HG02642 (cell line): ENCODE measurements around the gene MICU1.

Experiments
- ATAC-seq: cut with Tn5 transposase; IDR thresholded peaks from one replicate; pipeline ENCODE4 v1.9.1; 2021; ENCODE audit warnings: mild to moderate bottlenecking; ENCODE audit not compliant: unreplicated experiment, poor library complexity

Gene MICU1

DNA sequence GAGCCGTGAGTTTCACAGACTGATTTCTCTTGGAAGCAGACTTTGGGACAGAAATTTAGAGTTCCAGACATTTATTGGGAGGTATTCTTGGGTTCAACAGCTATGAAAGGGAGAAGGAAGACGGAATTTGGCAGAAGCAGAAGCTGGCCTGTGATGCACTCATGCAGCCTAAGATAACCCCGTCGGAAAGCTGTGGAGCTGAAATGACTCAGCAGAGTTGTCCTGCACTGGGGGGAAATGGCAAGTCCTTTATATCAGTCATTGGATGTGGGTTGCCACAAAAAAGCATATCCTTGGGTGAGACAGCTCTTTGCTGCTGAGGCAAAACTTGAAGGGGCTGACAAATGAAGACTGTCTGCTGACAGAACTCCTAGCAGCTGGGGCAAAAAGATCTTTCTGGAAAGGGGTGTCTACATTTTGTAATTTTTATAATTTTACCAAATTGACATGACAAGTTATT lies 11.5 kb upstream of the MICU1 start:
- peak; percentile 45 for ATAC-seq

DNA sequence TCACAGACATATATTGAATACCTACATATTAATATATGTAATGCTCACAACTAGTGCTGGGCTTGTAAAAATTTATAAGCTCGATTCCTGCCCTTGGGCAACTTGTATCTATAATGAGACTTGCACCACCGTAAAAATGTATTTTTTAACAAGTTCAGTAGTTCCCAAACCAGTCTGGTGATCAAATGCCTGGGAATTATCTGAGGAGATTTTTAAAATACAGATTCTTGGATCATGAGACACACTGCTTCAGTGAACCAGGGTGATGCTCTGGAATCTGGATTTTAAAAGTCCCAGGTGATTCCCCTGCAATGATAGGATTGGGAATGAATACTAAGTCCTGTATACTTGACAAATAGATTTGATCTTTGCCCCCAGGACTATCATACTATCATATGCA lies 4.3 kb upstream of the MICU1 start:
- ATAC-seq, result no peak

DNA sequence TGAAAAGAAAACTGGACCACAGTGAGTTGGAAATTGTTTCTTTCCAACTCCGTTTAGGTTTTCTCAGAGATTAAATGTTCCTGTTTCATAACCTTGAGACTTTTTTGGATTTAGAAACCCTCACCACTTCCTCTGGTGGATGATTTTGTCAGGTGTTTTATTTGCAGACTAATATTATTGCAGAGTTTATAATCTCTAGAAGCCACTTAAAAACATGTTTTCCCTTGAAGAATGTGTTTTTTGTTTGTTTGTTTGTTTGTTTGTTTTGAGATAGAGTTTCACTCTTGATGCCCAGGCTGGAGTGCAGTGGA lies 520 bp upstream of the MICU1 start:
- no peak for ATAC-seq

DNA sequence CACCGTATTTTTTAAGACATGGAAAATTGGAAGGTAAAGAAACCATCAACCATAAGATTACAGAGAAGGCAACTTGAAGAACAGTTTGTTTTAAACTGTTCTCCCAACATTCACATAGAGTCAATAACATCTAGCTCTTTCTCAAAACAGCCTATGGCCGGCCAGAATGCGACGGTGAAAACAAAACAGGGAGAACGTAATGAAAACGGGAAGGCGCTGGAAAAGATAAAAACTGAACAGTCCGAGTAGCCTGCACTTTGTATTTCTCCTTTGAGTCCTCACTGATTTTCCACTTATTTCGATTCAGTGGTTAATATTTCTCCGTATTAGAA lies 637 bp downstream of the MICU1 start:
- no peak for ATAC-seq

DNA sequence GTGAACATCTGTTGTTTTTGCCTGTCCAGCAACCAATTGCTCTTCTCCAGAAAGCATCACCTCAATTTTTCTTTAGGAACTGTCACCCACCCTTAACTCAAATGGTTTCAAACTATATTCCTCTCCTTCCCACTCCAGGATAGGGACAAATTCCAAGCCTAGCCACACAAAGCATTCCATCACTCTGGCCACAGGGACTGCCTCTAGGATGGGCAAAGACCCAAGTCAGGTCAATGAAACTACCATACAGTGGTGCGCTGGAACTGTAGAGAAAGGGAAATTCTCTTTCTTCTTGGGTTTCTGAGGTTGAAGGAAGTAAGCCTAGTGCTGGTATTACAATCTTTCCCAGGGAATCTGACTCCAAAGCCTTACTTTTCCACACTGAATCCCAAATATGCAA lies 3.6 kb downstream of the MICU1 start:
- ATAC-seq, result no peak

DNA sequence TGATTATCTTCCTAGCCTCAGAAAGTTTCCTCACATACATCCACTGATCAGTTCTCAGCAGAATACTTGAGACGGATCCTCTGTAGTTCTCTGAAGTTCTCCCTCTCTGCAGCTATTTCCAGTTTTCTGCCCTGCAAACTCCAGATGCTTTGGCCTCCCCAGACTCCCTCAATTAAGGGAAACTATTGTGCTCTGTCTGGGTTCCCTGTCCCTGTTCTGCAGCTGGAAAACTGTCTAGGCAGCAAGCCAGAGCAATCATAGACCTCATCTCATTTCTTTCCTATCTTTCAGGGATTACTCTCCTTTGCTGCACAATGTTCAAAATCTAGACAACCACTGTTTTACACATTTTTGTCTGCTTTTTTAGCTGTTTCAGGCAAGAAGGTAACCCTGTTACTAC lies 9.2 kb downstream of the MICU1 start:
- no peak for ATAC-seq

DNA sequence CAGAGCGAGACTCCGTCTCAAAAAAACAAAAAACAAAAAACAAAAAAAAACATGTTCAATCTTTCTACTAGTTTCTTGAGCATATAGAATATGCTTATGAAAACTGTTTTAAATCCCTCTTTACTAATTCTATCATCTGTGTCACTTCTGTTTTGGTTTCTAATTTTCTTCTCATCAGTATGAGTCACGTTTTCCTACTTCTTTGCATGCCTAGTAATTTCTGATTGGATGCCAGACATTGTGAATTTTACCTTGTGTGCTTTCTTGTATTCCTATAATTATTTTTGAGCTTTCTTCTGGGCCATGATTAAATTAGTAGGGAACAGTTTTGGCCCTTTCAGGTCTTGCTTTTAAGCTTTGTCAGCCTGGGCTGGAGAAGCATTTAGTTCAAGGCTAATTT lies 9.9 kb downstream of the MICU1 start:
- ATAC-seq, result no peak

DNA sequence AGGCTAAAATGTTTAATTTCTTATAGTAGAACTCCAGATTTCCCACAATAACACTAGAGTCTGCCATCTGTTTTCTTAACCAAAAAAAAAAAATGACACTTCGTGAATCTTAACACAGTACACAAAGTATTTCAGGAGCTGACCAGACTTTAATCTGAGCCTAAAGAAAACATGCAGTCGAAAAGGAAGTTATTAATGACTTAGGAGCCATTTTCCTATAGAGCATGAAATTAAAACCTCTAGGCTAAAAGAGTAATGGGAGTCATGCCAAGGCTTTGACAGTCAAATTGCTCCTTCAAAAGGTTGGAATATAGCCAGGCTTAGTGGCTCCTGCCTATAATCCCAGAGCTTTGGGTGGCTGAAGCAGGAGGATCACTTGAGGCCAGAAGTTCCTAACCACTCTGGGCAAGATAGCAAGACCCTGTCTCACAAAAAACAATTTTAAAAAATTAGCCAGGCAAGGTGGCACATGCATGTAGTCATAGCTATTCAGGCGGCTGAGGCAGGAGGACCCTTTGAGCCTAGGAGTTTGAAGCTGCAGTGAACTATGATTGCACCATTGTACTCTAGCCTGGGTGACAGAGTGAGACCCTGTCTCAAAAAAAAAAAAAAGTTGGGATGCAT lies 13.6 kb downstream of the MICU1 start:
- ATAC-seq, result no peak

DNA sequence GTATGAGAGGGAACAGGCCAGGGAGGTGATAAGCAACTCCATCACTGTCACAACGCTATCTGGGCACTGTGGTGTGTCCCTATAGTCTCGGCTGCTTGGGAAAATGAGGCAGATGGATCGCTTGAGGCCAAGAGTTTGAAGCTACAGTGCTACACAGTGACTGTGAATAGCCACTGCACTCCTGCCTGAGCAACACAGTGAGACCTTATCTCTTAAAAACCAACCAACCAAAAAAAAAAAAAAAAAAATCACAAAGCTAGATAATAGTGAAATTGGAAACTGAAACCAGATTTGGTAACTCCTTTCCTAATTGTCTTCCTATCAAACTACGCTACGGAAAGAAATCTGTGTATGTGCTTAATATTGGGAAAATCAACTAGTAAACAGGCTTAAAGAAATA lies 14.1 kb downstream of the MICU1 start:
- no peak for ATAC-seq

DNA sequence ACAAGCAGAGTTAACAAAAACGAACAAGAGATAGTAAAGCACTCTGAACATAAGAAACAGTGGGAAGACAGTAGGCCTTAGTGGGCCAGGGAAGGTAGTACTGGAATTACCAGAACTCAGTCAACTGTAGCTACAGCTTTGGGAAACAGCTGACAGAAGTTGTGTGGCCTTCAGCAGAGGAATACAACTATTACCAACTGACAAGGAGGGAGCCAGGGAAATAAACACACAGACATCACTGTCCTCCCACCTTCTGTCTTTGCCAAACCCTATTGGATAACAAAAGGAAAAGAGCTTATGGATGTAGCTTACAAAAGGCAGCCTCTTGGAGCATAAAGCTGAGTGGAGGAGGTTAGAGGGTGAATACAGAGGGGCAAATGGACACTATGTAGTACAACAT lies 15.4 kb downstream of the MICU1 start:
- no peak for ATAC-seq

DNA sequence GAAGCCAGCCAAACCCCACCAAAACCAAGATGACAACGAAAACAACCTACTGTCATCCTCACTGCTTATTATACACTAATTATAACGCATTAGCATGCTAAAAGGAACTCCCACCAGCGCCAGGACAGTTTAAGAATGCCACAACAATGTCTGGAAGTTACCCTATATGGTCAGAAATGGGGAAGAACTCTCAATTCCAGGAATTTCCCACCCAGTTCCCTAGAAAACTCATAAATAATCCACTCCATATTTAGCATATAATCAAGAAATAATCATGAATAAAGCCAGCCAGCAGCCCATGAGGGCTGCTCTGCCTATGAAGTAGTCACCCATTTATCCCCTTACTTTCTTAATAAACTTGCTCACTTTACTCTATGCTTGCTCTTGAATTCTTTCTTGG lies 20.8 kb downstream of the MICU1 start:
- ATAC-seq, result no peak

DNA sequence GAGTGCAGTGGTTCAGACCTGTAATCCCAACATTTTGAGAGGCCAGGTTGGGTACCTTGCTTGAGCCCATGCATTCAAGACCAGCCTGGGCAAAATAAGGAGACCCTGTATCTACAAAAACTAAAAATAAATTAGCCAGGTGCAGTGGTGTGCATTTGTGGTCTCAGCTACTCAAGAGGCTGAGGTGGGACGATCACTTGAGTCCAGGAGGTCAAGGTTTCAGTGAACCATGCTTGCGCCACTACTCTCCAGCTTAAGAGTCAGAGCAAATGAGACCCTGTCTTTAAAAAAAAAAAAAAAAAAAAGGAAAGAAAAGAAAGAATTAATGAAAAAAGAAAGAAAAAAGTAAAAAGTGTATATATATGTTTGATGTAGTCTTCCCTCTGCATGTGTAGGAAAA lies 24.7 kb downstream of the MICU1 start:
- ATAC-seq, result no peak

DNA sequence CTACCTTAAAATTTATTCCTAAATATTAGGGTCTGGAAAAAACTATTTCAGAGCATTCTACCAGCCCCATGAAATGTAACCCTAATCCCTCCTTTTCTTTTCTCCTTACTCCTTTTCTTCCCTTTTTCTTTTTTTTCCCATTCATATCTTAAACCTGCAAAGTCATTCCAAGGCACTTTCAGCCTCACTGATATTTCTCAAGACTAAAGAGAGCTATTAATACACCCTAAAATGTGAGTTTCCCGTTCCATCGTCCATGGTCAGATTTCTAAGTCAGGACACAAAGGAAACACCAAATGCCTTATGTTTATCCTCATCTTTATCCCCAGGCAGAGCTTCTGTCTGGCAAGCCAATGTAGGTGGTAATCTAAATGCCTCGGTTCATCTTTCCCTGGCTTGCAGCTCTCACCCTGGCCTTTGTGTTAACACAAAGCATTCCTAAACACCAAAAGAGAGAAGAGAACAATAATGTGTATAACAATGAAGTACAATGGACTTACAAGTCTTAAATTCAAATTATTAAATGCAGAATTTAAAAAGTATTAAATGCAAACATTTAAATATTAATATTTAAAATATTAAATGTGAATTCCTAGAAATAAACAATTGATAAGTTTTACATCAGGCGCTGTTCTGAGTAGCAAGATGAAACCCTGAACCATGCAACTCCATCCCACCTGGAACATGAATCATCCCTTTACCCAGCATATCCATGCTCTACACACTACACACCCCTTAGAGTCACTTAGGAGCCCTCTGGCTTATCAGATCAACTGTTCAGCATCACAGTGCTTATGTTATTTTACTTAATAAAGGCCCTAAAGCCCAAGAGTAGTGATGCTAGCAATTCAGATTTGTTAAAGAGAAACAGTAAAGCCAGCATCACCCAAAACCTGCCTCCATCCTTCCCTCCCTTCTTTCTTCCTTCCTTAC lies 26.8 kb downstream of the MICU1 start:
- ATAC-seq, result no peak

DNA sequence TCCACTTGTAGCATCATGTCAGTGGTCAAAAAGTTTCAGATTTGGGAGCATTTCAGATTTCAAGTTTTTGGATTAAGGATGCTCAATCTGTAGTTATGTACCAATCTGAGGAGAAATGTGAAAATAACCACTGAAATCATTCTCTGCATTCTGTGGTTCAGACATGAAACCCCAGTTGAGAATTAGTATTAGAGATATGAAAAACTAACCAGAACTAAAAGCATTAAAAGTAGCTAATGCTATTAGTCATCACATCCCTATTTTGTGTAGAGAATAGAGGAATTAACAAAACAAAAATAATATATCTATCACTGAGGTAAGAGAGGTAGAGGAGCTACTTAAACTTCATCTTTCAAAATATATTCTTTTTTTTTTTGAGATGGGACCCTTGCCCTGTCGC lies 28.0 kb downstream of the MICU1 start:
- no peak for ATAC-seq

DNA sequence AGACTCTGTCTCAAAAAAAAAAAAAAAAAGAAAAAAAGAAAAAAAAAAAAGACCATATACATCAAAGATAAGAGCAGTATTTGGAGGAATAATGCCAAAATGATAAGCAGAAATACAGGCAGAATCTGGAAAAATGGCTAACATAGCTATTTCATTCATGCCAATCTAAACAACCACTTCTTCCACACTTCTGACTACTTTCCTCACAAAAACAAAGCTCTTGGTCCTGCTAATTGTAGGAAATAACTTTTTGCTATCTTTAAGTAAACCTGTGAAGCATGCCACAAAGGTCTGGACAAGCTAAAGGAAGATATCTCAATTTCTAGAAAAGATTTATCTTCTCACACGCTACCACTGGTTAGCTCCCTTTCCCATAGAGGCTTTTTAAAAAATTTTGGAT lies 30.4 kb downstream of the MICU1 start:
- ATAC-seq, result no peak

DNA sequence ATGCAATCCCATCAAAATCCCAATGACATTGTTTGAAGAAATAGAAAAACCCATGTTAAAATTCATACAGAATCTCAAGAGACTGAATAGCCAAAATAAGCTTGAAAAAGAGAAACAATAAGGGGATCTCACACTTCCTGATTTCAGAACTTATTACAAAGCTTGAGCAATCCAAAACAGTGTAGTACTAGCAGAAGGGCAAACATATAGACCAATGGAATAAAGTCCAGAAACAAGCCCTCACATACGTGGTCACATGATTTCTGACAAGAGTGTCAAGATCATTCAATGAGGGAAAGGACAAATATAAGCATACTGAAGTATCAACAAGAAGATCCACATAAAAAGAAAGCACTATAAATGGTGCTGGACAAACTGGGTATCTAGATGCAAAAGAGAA lies 31.9 kb downstream of the MICU1 start:
- no peak for ATAC-seq

DNA sequence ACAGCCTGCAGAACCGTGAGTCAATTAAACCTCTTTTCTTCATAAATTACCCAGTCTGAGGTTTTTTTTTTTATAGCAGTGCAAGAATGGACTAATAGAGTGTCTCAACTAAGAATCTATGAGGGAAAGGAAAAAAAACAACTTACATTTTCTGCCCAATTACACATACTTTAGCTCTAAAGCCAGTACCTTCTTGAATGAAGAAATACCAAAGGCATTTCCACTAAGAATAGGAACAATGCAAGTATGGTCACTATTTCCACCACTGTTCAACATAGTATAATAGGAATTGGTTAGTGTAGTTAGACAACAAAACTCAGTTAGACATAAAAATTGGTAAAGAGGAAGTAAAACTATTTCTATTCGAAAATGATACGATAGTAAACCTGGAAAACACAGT lies 37.6 kb downstream of the MICU1 start:
- ATAC-seq, result no peak

DNA sequence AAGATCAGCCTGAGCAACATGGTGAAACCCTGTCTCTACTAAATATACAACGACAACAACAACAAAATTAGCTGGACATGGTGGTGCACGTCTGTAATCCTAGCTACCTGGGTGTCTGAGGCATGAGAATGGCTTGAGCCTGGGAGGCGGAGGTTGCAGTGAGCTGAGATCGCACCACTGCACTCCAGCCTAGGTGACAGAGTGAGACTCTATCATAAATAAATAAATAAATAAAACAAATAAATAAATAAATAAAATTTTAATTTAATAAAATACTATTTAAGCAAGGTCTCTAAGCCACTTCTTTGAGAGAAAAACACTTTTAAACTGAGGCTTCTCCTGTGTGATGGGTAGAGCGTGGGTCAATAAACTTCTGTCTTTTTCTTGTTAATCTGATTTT lies 38.3 kb downstream of the MICU1 start:
- ATAC-seq, result no peak

DNA sequence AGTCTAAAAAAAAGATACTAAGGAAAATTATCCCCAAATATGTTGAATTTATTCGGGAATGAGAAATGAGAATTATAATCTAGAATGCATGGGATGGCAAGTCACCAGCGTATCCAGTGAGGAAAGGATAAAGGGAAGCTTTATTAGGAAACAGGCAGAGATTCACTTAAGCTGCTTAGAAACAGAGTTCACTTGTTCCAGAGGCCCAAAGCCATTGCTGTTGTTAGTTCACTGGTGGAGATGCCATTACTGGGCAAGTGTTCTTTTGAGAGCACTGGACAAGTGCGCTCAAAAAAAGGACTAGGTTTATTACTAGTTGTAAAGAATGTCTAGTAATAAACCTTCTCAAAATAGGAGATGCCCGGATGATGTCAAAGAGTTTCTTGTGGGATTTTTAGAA lies 51.2 kb downstream of the MICU1 start:
- no peak for ATAC-seq

DNA sequence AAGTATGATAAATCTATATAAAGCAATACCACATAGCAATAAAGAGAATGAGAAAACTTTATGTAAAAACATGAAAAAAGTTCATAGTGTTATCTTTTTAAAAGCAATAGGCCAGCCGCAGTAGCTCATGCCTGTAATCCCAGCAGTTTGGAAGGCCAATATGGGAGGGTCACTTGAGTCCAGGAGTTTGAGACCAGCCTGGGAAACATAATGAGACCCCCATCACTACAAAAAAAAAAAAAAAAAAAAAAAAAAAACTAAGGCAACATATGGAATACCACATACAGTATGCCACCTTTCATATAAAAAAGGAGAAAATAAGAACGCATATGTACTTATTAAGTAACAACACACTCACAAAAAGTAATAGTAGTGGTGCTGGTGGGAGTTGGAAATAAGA lies 52.8 kb downstream of the MICU1 start:
- no peak for ATAC-seq

DNA sequence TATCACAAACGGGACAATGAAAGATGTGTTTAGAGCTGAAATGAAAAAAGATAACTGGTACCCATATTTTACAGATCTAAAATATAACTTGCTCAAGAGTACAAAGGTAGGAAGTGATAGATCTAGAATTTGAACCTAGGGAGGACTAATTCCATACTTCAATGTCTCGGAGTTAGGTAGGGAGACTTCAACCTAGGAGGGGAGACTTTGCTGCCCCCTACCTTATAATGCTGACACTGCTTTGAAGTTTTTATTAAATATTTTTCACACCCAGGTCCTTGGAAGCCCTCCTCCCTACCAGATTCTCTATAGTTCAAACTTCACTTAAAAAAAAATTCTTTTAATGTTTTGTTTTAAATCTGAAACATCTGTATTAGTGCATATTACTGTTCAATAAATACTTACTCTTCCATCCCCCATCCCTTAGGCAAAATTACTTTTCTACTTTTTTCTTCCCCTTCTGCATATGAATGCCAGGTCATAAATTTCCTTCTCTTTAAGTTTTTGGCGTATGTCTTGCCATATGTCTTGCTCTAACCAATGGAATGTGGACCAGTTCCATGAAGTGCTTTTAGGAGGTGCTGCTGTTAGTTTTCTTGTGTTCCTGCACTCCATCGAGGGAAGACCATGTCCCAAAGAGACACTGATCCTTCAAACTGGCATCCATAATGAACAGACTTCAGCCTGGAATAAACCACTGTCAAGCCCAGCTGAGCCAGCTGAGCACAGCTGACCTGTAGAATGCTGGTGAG lies 57.8 kb downstream of the MICU1 start:
- no peak for ATAC-seq

DNA sequence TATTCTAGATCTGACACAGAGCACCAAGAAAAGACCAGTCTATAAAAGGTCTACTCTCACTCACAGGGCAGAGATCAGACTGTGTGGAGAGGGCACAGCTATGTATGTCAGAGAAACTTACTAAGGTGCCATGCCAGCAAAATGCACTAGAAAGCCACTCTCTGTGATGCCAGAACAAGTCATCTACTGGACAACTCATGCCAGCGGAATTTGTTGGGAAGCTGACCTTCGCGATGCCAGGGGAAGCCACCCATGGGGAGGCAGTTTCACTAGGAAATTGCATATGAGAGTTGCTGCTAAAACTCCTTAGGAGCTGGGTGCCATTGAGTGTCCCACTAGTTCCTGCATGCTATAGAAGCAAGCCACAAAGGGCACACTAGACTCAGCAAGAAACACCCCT lies 58.5 kb downstream of the MICU1 start:
- no peak for ATAC-seq
